Sciatic nerve (tissue), 2 donors: ENCODE data around the gene CCL16. TPM values are rescaled to one million over a fixed set of nuclear protein-coding genes. Genes with fewer than 3 reads are reported as not detected.
A peak's percentile ranks its signal among the peaks of the same experiment; 100 is the strongest.
"Not testable (repeated sequence)": the region's sequence is repeated elsewhere in the genome, so short reads cannot be mapped to it uniquely, and the experiment has no call there.

Experiments
- ATAC-seq: fragments of 200-7000 bp; cut with Tn5 transposase; one replicate; pipeline ENCODE4 v1.9.1; 2020; ENCODE audit warnings: mild to moderate bottlenecking, moderate library complexity
- DNase-seq: peaks from one replicate; pipeline ENCODE4 v3.0.0-alpha.2; 2020; ENCODE audit warnings: low spot score
- intact Hi-C: fragments of 100-400 bp; cut with DNase I; formaldehyde crosslinking; loops from one replicate; pipeline ENCODE4 v1.14.2; 2022
- total RNA-seq: library from RNA; stranded (reverse); fragmentation: NEBNext Ultra II Directional; extraction: Animal tissue kit (Norgen Biotek cat#: 25700); gene quantifications from one replicate; pipeline ENCODE4 v1.2.1, GENCODE V29; 2021
- donor health status: DM: no; HTN: no; CAD: no.
- donor health status: DM: no; HTN: no; CAD: no.

The CCL16 gene
- total RNA-seq, 1 donor from 2014 or later, result 1.1 TPM

DNA sequence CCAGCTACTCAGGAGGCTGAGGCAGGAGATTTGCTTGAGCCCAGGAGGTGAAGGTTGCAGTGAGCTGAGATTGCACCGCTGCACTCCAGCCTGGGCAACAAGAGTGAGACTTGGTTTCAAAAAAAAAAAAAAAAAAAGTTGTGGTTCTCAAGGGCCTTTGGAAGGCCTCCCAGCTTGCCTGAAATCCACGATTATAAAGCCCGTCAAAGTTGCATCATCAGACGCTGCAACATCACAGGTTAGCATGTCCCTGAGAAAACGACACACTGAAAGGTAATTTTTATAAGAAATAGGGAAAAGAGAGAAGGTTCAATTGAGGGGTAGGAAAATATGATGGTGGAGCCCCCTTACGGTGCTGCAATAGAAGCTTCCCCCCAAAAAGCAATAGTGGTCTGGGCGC is 33.2 kb downstream of the CCL16 start:
- DNase-seq (no peak), ATAC-seq (no peak)
- intact Hi-C loops, result no loop called here

- DNase-seq (no peak), ATAC-seq (peak; percentile 34)
- intact Hi-C loops, result no loop called here
Measured at GRCh38 chr17:35947156-35947585, 34.1 kb downstream of the CCL16 start.

DNA sequence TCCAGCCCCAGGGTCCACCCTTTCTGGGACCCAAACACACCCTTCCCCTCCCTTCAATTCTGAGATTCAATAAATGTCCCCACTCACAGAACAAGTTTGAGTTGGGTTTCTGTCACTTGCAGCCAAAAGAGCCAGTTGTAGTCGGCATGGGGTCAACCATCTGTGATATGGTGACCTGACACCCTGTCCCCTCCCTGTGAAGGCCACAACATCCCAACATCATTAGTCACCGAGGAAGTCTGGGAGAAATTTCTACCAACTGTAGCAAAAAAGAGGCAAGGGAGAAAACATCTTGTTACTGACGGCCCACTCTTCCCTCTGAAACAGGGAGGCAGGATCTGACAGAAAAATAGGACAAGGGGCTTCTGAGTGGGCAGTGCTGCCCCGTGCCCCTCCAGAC is 37.1 kb downstream of the CCL16 start:
- DNase-seq, result no peak

GRCh38 chr17:35943537-35943936 is 37.8 kb downstream of the CCL16 start, which contains the start of gene LYZL6:
Gene LYZL6, minus strand, starts transcription at chr17:35943713. Its CDS starts 4,357 bp downstream, at chr17:35939356.
- DNase-seq (no peak), ATAC-seq (no peak)
- intact Hi-C loops, result no loop called here

More for the DNA sequence above, 37.1 kb downstream of the CCL16 start:
- intact Hi-C loops, result no loop called here
- no peak for ATAC-seq

GRCh38 chr17:35942588-35943186 is 38.6 kb downstream of the CCL16 start:
- DNase-seq (no peak), ATAC-seq (no peak)
- intact Hi-C loops, result no loop called here

DNA sequence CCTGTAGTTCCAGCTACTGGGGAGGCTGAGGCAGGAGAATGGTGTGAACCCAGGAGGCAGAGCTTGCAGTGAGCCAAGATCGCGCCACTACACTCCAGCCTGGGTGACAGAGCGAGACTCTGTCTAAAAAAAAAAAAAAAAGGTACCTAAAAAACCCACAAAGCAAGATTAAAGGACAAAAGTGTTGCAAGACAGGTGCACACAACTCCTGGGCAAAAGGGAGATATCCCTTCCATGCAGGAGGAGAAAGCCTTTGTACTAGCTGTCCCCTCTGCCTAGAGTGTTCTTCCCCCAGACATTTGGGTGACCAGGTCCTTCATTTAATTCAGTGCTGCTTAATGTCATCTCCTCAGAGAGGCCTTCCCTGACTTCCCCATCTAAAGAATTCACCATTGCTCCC is 42.8 kb downstream of the CCL16 start:
- DNase-seq, ATAC-seq, intact Hi-C loops: not testable (repeated sequence)

DNA sequence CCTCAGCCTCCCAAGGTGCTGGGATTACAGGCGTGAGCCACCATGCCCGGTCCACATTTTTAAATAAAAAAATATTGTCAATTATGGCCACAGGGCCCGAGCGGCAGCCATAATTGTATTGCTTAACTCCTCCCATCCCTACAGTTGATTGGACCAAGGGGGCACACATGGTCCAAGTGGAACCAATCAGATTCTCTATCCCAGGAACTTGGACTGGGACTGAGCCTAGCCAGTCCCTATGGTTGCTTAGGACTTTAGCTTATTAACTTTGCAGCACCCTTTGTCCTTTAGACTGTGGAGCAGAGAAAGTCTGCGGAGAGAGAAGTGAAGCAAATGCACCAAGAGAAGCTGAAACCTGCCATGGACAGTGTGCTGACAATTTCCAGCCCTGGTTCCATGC is 45.2 kb downstream of the CCL16 start:
- ATAC-seq (no peak), DNase-seq (no peak)
- intact Hi-C loops, result no loop called here

DNA sequence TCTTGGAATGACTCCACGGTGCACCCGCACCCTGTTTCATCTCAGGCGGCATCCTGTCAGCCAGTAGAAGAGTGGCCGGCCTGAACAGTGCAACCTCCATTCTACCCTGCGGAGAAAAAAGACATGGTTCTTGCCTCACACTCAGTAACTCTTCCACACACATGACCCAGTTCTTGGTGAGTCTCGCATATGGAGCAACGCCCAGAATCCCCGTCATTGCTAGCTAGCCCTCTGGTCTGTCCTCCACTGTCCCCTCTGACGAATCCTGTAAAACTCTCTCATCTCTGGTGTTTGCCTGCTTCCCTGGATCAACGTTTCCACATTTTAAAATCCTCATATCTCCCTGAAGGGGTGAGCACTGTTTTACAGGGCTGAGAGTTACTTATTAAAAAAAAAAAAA is 46.5 kb downstream of the CCL16 start:
- intact Hi-C loops, result no loop called here
- ATAC-seq (no peak), DNase-seq (no peak)

GRCh38 chr17:35932586-35932985 is 48.7 kb downstream of the CCL16 start:
- intact Hi-C loops, result no loop called here
- ATAC-seq, result no peak
- DNase-seq, result no peak

DNA sequence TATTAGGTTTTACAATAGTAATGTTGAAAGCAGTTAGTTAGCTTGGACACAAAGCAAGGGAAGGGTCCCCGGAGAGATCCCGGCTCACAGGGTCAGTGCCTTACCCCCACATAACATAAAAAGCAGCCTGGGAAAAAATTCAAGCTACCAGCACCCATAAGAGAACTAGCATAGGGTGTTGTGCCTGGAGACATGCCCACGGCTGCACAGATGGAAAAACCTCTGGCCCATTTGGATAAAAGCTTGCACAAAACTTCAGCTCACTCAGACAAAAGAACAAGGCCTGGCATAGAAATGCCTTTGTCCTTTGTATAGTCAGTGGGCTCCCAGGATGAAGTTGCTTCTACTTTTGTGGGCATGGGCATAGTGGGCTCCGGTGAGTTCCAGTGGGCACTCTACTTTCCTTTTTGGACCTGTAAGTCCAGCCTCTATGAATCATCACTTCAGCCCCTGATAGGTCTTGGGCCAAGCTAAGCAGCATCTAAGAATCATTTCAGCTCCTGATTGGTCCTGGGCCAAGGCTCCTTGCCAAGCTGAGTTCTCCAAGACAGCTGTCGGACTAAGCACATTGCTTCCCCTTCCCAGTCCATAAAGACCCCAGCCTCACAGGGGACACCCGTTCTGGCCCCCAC is 49.4 kb downstream of the CCL16 start:
- ATAC-seq (peak; percentile 77), DNase-seq (peak; percentile 69)
- intact Hi-C loops, result no loop called here

- DNase-seq (peak; percentile 76), ATAC-seq (peak; percentile 92)
Measured at GRCh38 chr17:35930211-35931065, 50.9 kb downstream of the CCL16 start, which contains the start of gene RDM1. Gene RDM1, minus strand, starts transcription at chr17:35930773. Its CDS starts 46 bp downstream, at chr17:35930727.

DNA sequence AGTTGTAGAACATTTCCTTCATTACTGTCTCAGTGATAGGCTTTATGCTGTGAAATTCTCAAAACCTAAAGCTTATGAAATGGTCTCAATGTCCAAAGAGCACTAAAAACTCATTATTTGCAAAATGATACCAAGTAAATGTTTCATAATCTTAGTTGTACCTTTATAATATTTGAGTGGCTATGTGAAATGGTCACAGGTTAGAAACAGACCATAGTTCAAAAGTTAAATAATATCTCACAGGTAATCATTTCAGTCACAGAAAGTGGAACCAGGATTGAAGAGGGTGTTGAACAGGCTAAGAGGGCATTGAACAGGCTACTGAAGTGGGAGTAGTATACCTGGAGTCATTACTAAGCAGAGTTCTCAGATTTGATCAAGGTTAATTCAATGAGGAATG is 53.6 kb downstream of the CCL16 start:
- intact Hi-C loops, result no loop called here
- no peak for DNase-seq
- ATAC-seq, result no peak

More at GRCh38 chr17:35930211-35931065, 50.9 kb downstream of the CCL16 start, which contains the start of gene RDM1:
- intact Hi-C loops, result no loop called here

Other genes with a start within 250 kb of the CCL16 start
- 5.4 TPM for gene RASL10B, start 249.9 kb downstream of the CCL16 start, total RNA-seq
- gene GAS2L2, start 228.3 kb downstream of the CCL16 start, total RNA-seq, result 0.13 TPM
- not detected for gene C17orf50, start 220.6 kb downstream of the CCL16 start, total RNA-seq
- 61.5 TPM for gene MMP28, start 185.9 kb downstream of the CCL16 start, total RNA-seq
- 183 TPM for gene TAF15, start 172.0 kb downstream of the CCL16 start, total RNA-seq
- gene HEATR9, start 112.6 kb downstream of the CCL16 start, total RNA-seq, result 0.27 TPM
- 5.3 TPM for gene CCL5, start 101.1 kb downstream of the CCL16 start, total RNA-seq
- gene RDM1, start 50.7 kb downstream of the CCL16 start, total RNA-seq, result not detected
- gene LYZL6, start 37.8 kb downstream of the CCL16 start, total RNA-seq, result not detected
- gene CCL14, start 5.2 kb upstream of the CCL16 start, total RNA-seq, result 96.8 TPM
- gene CCL15, start 20.1 kb upstream of the CCL16 start, total RNA-seq, result not detected
- 1.0 TPM for gene CCL23, start 36.5 kb upstream of the CCL16 start, total RNA-seq
- 58.8 TPM for gene CCL18, start 82.8 kb upstream of the CCL16 start, total RNA-seq
- gene CCL3, start 108.6 kb upstream of the CCL16 start, total RNA-seq, result 39.9 TPM
- gene CCL4, start 122.3 kb upstream of the CCL16 start, total RNA-seq, result 39.5 TPM
- 8.9 TPM for gene TBC1D3B, start 195.1 kb upstream of the CCL16 start, total RNA-seq
- 12.4 TPM for gene CCL3L1, start 215.3 kb upstream of the CCL16 start, total RNA-seq
- gene CCL4L2, start 229.6 kb upstream of the CCL16 start, total RNA-seq, result 22.1 TPM